Right hindlimb (tissue), 1 donor: ENCODE data around the gene FHOD1.

Experiments used
- DNase-seq: peaks from one replicate; pipeline ENCODE4 v3.0.0-alpha.2; 2018

FHOD1 gene

DNA sequence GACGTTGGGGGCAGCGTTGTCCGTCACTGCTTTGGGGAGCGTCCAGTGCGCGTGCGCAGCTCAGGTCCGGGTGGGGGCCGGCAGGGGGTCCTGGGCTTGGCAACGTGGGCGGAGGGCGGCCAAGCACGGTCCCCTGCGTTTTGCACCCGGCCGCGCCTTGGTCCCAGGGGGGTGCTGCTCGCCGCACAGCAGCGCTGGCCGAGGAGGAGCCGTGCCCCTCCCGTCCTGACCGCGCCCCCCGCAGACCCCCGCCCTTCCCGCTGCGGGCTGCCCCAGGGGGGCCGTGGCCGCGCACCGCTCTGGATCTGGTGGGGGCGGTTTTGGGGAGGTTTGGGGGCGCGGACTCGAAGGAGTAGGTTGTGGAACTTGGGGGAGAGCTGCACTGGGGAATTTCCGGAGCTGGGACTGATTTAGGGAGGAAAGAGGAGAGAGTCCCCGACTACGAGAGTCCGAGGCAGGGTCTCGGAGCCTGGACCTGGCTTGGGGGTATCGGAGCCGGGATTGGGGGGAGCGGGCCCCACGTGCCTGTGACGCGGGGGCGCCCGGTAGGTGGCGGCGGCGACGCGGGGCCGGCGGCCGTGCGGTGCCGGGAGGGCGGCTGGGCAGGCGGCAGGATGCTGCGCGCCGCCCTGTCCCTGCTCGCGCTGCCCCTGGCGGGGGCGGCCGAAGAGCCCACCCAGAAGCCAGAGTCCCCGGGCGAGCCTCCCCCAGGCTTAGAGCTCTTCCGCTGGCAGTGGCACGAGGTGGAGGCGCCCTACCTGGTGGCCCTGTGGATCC, 1.3 kb upstream of the FHOD1 start, which contains the start of gene SLC9A5:
SLC9A5 (plus strand) TSS at position 579 of the 777 bp plus-strand sequence; CDS start at position 615, 36 bp downstream.
- DNase-seq, result peak; percentile 53

DNA sequence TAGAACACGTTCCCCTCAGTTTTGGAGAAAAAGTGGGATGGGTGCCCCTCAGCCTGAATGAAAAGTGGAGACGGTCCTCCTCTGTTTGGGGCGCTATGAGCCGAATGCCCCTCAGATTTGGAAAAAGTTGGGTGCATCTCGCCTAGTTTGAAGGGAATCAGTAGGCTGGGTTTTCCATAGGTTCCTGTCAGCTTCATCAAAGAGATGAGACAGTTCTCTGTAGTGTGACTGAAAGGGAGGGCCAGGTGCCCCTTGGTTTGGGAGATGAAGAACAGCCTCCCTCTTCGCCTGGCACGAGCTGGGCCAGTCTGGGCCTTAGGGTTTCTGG, 756 bp upstream of the FHOD1 start:
- DNase-seq, result no peak

DNA sequence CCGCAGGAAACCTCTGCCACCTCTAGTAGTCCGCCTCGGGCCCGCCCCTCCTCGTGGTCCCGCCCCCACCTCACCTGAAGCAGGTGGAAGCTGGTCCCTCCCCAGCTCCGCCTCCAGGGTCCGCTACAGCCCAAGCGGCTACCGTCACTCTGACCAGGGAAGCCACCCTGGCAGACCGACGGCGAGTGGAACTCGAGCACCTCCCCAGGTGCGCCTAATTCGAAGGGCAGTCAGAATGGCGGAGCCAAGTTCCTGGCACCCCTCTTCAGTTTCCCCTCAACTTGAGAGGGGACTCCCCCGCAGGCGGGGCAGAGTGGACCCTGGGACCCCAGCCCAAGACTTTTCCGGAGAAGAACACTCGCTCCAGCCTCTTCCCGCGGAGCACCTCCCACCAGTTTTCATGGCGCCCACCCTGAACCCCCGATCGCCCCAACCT, 507 bp downstream of the FHOD1 start:
- DNase-seq, result peak; percentile 53

DNA sequence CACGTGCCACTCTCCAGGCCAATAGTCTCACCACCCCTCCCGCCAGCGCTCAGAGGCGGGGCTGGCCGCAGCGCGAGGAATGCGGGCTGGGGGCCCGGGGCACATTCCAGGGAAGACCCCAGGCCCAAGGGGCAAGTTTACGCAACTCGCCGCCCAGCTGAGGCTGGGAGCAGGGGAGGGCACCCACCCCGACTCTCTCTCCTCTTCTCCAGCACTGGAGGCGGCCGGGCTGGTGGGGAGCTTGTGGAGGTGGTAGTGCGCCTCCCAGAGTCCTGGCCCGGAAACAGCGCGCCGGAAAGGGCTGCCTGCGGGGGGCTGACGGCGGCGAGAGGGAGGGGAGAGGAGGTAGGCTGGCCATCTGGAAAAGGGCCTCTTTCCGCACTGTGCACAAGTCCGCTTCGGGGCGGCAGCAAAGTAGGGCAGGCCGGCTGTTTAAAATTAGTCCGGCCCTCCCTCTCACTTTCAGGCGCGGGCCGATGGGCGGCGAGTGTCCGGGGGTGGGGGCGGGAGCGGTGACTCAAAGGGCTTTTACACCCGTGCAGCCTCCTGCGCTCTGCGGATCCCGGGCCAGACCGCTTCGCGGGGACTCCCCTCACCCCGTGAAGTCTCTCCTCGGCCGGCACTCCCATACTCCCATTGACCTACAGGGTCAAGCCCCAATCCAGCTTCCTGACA, 1.1 kb downstream of the FHOD1 start:
- peak; percentile 90 for DNase-seq

DNA sequence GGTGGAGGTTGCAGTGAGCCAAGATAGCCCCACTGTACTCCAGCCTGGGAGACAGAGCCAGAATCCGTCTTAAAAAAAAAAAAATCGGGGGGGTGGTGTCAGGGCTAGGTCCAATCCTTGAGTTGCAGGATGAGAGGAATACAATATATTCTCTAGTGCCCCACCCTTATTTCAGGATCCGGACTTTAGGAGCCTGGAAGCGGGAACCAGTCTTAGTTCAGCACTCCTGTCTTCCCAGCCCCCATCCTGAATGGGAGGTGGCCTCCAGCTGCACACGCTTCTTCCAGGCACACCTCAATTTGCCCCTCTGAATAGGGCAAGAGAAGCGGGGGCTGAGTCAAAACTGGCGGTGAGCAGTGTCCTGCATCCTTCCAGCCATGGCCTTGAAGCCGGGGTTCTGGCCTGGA, 1.6 kb downstream of the FHOD1 start:
- no peak for DNase-seq

DNA sequence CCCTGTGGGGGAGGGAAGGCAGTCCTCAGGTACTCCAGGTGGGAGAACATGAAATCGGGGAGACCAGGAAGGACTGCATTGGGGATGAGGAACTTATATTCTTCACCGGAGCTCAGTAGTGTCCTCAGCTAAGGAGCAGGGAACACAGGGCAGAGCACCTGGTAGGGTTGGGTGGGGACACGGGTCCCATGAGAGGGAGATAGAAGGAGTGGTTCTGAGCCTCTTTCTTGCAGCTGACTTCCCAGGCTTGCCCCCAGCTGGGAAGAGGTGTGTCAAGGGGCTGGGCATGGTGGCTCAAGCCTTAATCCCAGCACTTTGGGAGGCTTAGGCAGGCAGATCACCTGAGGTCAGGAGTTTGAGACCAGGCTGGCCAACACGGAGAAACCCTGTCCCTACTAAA, 2.1 kb downstream of the FHOD1 start:
- no peak for DNase-seq

DNA sequence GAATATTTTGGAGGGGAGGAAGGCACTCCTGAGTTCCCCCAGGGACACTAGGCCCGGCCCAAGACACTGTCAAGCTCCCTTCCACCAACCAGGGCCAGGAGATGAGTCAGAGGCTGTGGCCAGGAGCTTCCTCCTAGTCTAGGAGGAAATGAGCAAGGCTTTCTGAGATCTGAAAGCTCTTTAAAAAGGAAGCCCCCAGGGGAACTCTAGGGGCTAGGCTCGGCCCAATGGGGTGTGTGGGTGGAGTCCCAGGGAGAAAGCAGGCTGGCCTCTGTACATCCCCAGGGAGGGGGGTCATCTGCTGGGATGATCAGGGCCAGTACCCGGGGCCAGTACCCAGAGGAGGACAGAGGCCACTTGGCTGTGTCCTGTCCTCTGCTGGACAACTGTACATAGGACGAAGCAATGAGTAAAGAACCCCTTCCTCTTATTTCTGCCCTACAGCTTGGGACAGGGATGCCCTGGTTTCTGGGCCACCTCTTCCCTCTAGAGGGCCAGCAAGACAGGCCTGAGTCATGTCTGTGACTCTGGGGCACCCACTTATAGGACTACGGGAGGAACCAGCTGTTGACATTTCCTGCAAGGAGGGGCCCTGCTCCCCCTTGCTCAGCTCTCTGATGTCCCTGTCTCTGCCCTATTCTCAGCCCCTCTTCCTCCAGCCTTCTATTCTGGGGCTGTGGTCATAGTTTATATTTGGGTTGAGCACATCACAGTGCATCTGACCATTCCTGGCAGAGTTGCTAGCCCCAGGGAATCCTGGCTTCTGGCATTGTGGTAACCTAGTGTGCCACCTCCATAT, 2.7 kb downstream of the FHOD1 start:
- peak; percentile 66 for DNase-seq

DNA sequence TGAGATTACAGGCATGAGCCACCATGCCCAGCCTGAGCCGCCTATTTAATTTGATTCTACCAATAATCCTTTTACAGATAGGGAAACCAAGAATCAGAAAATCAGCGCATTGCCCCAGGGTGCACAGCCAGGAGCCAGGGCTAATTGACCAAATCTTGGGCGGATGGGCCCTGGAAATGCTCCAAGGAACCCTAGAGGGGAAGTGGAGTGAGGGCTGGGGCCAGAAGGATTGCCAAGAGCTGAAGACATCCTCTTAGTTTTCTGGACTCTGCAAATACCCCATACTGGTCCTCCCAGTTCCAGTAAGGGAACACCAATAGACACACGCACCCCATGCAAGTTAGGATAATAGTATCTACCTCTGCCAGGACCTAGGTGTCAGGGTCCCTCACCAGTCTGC, 3.8 kb downstream of the FHOD1 start:
- no peak for DNase-seq

DNA sequence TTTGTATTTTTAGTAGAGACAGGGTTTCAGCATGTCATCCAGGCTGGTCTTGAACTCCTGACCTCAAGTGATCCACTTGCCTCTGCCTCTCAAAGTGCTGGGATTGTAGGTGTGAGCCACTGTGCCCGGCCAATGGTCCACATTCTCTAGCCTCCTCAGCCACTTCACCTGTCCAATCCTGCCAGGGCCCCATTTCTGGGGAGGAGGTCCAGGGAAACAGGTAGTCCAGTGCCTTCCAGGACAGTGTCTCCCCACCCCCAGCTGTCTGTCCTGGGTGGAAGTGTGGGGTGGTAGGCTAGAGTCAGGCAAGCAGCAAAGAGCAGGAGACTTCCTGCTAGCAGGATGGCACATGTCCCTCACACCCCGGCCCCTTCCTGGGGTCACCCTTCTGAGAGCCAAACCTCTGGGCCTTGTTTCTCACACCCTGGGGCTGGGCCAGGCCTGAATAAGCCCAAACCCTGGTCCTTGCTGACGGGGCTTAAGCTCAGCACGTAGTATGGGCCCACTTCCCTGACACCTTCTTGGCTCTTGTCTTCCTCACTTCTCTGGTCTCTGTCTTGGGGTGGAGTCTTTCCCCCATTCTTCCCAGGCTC, 5.0 kb downstream of the FHOD1 start:
- DNase-seq, result no peak

DNA sequence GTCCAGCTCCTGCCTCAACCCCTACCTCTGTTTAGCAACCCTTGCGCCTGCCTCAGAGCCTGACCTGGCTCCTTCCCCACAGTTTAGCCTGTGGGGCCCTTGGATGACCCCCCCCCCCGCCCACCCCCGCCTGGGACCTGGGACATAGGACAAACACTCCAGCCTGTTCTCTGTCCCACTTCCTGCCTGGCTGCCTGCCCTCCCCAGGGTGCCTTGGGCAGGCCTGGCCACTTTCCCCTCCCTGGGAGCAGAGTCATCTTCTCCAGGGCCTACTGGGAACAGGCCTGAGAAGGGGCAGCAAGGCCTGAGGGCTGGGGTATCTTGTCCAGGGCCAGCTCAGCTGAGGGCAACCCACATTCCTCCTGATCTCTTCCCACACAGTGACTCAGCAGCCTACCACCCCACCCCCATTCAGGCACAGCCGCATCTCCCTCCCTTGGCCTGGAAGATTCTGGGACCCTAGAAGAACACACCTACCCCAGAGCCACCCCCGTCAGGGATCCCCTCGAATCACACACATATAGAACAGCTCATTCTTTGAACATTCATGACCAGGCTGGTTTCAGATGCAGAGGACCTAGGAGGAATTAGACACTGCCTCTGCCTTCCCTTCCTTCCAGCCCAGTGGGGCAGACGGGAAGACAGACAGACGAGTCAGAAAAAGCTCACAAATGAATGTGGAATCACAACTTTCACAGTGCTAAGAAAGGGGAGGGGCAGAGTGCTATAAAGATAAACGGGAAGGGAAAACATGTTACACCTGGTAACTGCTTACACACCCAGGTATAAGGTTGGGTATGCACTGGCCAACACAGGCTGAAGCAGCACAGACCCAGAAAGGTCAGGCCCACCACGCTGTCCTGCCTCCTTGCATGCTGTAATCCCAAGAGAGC, 6.0 kb downstream of the FHOD1 start:
- DNase-seq, result no peak

DNA sequence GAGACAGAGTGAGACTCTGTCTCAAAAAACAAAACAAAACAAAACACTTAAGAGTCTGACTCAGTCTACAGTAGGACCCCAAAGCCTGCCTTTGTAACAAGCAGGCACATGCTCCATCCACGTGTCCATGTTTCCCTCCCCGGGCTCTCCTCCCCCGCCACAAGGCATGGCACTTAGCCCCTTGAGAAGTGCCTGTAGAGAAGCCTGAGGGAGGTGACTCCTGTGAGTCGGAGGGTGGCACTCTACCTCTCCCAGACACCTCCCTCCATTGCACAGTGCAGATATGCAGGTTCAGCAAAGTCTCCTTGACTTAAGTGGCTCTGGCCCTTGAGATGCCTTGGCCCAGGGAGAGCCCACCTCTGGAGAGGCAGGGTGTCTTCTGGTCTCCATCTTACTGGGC, 6.8 kb downstream of the FHOD1 start:
- no peak for DNase-seq

DNA sequence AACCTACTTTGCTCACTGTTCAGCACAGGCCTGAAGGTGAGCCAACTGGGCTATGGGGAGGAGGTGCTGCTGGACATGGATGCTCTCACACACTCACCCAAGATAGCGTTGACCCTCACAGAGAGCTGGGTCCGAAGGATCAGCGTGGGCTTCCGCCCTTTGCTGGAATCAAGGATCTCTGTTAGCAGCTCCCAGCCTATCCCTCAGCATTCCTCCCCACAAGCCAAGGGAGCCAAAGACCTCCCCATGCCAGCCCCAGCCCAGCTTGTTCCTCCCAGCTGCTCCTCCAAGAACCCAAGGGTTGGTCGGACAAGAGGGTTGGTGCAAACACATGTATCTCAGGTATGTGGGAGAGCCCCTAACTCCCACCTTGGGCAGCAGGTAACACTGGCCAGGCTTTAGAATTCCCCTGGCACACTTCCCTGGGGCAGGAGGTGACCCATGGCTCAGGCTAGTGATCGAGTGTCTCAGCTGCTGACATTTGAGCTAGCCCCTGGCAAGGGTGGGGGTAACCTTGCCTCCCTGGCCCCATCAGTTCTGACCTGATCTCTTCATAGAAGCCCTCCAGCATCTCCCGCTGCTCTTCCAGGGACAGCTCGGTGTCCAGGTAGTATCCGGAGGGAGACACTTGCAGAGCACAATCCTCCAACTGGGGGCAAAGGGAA, 8.3 kb downstream of the FHOD1 start:
- DNase-seq, result no peak

DNA sequence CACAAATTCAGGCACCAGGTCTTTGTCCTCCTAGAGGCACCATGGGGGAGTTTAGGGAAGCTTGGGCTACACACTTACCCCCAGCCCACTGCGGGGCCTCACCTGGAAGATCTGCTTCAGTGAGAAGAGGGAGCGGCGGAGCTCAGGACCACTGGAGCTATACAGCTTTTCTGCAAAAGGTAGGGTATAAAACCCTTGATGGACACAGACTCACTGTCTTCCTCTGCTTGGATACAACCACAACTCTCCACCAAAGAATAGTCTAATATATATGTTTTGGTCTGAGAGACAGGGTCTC, 9.1 kb downstream of the FHOD1 start:
- no peak for DNase-seq

DNA sequence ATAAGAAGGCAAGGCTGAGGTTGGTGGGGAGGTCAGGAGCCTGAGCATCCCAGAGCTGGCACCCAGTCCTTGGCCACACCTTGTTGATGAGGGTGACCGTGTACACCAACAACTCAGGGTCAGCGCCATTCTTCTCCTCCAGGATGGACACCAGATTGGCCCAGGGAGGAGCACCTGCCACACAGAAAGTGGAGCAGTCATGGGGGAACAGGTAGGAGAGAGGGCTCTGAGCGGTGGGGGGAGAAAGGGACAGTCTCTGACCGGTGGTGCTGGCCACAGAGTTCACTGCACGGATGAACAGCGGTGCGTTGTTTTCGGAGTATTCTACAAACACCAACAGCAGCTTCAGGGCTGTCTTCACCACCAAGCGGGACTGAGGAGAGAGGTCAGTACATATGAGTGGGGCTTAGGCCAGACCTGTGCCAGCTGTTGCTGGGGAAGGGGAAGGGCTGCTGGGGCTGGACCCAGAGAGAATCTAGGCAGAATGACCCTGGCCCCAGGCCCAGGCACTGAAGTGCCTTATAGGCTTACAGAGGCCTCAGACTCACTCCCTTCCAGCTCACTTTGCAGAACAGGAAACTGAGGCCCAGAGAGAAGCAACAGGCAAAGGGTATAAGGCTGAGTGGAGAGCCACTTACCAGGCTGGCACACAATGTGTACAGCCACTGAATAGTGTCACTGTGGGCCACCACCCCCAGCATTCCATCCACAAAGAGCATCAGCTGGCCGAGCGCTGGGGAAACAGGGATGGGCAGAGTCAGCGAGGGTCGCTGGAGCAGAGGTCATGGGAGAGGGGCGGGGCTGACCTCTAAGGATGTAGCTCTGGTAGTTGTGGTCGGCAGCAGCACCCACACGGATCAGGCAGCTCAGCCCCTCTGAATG, 9.6 kb downstream of the FHOD1 start:
- no peak for DNase-seq

DNA sequence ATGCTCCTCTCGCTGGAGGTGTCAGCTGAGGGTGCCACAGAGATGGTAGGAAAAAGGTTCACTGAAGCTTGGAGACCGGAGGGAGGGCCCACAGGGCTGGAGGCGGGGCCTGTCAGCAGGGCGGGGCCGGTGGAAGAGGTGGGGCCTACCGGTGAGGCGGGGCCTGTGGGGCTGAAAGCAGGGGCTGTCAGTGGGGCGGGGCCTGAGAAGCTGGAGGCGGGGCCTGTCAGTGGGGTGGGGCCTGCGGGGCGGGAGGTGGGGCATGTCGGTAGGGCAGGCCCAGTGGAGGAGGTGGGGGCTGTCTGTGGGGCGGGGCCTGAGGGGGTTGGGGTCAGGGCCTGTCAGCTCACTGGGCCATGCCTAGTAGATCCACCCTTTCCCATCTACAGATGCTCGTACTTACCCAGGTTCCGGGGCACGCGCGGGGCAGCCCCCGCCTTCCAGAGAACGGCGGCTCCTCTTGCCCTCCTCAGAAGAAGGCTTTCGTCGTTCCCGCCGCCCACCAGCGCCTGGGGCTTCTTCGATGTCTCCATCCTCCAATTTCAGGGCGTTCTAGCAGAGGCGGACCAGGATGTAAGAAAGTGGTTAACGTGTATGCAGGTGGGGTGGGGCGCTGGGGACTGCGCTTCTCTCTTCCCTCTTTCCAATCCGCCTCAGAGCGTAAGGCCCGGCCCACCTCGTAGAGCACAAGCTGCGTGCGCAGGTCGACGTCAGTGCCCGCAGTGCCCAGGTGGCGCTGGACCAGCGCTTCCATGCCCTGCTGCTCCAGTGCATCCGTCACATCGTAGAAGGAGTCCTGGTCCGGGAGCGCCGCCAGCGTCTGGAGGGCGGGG, 10.5 kb downstream of the FHOD1 start:
- no peak for DNase-seq

DNA sequence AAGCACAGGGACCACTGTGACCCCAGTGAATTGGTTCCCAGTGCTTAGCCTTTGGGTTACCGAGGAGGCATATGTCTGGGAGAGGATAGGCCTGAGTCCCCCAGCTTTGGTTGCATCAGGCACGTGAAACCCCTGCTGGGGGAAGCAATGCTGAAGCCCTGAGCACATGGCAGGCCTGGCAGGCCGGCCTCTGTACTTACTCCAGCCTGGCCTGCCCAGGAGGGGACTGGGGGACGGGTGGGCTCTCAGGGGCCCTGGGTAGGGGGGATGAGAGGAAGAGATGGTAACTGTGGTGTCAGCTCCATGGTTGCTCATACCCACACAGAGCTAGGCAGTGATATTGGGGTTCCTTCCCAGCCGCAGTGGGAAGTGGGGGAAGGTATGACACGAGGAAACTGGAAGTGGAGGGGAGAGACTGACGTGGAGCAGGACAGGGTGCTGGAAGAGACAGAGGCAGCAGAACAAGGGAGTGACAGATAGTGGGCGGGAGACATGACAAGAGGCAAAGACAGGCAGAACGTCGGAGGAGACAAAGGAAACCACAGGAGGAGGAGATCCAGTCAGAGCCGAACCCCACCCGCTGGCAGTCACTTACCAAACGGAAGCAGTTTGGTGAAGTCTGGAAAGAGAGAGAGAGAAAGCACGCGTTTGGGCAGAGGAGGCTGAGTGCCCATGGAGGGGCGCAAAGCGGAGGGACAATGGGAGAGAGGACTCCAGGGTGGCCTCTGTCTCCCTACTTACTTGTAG, 11.3 kb downstream of the FHOD1 start:
- no peak for DNase-seq

DNA sequence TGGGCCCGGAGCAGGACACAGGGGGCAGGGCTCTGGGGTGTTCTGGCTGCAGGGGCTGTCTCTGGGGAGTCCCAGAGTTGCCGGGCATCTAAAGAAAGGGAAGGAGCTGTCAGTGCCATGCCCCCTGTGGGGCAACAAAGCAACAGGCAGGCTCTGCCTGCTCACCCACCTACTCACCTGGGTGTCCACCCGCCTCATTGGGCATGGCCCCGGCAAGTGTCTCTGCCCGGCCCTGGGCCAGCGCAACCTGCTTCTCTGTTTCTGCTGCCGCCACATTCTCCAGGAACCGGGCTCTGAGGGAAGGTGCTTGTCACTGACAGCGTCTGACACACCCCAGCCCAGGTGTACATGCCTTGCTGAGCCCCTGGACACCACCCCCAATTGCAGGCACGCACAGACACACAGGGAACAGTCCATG, 13.1 kb downstream of the FHOD1 start:
- DNase-seq, result no peak

DNA sequence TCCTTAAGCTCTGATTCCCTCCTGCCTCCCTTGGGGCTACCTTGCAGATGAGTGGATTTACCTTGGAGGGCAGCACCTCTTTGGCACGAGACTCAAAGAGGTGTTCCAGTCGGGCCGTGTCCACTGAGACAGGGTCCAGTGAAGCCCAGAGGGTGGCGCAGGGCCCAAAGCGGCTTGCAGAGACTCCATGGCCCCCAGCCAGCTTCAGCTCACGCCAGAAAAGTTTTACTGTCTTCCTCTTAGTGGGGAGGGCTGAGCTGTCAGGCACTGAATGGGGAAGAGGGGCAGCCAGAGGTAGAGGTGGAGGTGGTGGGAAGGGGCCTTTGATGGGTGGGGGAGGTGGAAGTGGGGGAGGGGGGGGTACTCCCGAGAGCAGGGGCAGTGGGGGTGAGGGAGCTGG, 13.7 kb downstream of the FHOD1 start:
- DNase-seq, result peak; percentile 18
